GM13977 (cell line): Measurements from ENCODE around the gene MGMT.

ENCODE experiments used
- DNase-seq: peaks from one replicate; pipeline ENCODE4 v3.0.0; 2012; ENCODE audit warnings: low spot score
- in situ Hi-C: fragments of 300-500 bp; cut with MboI; formaldehyde crosslinking; loops from one replicate; pipeline ENCODE4 v1.12.0; 2022; ENCODE audit warnings: low sequenced_read_pairs, low pct_unique_long_range_greater_than_20kb, mixed read lengths, inconsistent platforms; ENCODE audit not compliant: unreplicated experiment
- TF ChIP-seq, protein P1 (sequence below): IDR thresholded peaks from 2 replicates; pipeline ENCODE4 v1.5.1; 2012; ENCODE audit warnings: mild to moderate bottlenecking, control low read depth; ENCODE audit not compliant: insufficient read depth; ENCODE audit errors: extremely low read depth, missing control alignments

MGMT gene

DNA sequence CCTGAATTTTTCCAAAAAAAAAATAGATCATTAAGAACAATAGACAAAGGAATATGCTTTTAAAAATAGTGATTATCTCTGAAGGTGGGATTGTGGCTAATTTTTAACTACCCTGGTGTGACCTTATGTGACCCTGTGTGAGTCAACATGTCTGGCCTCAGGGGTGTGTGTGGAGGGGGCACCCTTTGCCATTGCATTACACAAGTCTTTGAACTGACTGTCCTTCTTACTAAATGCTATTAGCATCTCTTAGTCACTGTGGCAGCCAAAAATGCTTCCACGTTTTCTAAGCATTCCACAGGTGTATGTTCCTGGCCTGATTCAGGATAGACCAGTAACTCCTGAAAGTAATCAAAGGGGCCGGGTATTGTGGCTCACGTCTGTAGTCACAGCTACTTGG, 175.4 kb downstream of the MGMT start:
- DNase-seq, result no peak
- in situ Hi-C loops, result no loop called here
- TF ChIP-seq, protein P1, sequence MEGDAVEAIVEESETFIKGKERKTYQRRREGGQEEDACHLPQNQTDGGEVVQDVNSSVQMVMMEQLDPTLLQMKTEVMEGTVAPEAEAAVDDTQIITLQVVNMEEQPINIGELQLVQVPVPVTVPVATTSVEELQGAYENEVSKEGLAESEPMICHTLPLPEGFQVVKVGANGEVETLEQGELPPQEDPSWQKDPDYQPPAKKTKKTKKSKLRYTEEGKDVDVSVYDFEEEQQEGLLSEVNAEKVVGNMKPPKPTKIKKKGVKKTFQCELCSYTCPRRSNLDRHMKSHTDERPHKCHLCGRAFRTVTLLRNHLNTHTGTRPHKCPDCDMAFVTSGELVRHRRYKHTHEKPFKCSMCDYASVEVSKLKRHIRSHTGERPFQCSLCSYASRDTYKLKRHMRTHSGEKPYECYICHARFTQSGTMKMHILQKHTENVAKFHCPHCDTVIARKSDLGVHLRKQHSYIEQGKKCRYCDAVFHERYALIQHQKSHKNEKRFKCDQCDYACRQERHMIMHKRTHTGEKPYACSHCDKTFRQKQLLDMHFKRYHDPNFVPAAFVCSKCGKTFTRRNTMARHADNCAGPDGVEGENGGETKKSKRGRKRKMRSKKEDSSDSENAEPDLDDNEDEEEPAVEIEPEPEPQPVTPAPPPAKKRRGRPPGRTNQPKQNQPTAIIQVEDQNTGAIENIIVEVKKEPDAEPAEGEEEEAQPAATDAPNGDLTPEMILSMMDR, result no peak

DNA sequence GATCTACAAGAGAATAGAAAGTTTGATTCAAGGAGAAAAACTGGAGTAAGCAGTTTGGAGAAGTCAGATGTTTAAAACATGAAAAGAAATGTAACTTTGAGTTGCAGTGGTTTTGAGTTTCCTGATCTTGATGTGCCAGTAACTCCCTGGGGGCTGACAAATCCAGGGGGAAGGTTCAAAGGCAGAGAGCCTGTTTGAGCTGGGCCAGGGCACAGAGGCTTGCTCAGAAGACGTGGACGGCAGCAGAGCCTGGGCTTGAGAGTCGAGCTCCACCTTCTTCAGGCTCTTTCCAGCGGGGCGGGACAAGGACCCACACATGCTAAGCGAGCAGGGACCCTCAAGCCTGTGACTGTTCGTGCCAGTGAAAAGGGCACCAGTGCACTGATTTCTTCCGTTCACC, 176.2 kb downstream of the MGMT start:
- TF ChIP-seq, protein P1, result no peak
- no peak for DNase-seq
- in situ Hi-C loops, result no loop called here

DNA sequence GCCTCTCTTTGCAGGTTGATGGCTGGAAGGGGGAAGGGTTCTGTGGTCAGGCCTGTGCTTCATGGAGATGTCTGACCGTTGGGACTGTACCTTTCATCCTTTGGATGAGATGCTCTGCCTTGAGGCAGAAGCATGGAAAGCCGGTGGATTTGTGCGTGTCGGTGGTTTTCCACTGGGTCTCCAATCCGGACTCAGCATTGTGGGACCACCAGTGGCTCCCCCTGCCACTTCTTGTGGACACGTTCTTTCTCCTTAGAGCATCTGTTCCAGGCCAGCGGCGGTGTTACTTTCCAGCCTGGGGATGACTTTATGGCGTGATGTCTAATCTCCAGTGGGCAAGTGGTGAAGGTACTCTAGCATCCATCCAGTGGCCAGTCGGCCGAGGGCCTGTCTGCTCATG, 178.4 kb downstream of the MGMT start:
- TF ChIP-seq, protein P1, result no peak

DNA sequence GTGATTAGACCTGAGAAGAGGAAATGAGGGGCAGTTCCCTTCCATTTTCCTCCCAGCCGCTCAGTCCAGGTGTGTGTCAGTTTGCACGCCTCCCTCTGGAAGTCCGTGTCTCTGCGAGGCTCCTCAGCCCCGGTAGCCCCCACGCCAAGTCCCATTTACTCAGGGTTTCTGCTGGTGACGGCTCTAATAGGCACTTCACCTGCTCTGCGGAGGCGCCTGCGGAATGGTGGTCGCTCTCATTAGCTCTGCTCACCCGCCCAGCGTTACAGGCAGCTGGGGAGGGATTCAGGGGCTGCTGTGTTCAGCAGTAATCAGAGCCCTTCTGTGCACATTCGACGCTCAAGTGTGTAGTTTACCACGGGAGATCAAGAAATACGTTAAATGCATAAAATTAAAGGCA, 179.9 kb downstream of the MGMT start:
- TF ChIP-seq, protein P1, result no peak
- in situ Hi-C loops, result no loop called here
- DNase-seq, result no peak

More for the DNA sequence above, 178.4 kb downstream of the MGMT start:
- DNase-seq, result no peak
- in situ Hi-C loops, result no loop called here

DNA sequence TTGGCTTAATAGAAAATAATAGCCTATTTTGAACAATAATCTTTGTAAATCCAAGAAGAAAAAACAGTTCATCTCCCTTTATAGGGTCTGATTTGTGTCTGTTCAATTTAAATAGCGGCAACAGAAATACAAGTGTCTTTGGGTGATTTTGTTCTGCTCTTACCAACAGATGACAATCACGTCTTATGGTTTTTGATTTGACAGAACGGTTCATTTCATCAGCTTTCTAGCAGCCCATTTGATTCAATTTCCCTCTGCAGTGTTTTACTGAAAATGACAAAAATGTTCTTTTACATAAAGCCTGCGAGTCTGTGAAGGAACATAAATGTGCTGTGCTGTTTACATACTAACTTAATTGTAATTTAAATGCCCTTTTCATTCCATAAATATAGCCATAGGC, 180.5 kb downstream of the MGMT start:
- in situ Hi-C loops, result no loop called here
- TF ChIP-seq, protein P1, result no peak
- DNase-seq, result no peak

DNA sequence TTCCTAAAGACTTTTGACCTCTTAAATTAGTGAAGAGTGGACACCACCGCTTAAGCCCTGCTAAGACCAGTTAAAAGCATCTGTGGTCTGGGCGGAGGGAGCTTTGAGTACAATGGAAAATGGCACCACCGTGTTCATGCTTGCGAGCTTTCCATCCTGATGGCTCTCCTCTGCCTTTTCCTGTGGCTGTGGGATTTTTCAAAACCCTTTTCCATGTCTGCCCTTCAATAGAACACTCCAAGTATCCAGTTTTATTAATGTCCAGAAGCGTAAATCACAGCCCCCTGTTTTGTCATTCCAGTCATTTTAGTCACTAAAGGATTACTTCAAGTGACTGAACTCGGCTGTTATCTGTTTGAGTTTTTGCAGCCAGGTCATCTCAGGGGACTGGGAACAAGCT, 181.8 kb downstream of the MGMT start:
- TF ChIP-seq, protein P1, result no peak
- in situ Hi-C loops, result no loop called here
- no peak for DNase-seq

DNA sequence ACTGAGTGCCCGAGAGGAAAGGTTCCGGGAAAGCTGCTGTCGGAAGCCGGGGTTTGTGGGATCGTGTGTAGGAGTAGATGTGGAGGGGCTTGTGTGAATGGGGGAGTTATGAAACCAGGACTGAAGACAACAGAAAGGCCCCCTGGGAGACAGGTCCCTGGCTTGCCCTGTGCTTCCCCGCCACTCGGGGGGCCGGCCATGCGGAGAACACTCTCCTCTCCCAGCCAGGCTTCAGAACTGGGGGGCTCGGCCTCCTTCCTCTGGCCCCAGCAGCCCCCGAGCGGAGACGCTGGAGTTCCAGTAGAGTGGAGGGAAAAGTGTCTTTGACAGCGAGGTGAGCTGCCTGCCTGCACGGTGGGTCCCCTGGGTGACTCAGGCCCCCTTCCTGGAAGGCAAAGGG, 185.0 kb downstream of the MGMT start:
- TF ChIP-seq, protein P1, result no peak
- DNase-seq, result no peak
- in situ Hi-C loops, result no loop called here
